GM11168 (cell line): ENCODE data around the gene LPCAT3.

Experiments used
- in situ Hi-C: fragments of 300-500 bp; cut with MboI; formaldehyde crosslinking; loops from one replicate; pipeline ENCODE4 v1.12.0; 2022; ENCODE audit warnings: low sequenced_read_pairs; ENCODE audit not compliant: unreplicated experiment

LPCAT3 gene

DNA sequence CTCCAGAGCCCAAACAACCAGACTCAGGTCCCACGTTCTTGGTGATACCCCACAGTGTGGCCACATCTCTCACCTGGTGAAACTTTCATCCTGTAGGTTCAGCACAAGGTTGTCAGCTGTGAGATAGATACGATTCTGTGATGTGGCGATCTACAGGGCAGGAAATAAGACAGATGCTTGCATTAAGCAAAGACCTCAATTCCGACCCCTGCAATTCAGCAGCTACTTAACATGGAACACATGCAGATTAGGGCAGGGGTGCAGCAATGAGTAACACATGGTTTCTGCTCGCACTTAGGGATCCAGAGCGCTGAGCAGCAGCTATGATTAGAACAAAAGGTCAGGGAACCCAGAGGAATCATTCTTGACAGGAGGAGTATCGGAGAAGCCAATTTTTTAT, 51.9 kb downstream of the LPCAT3 start:
- in situ Hi-C loops, result no loop called here

DNA sequence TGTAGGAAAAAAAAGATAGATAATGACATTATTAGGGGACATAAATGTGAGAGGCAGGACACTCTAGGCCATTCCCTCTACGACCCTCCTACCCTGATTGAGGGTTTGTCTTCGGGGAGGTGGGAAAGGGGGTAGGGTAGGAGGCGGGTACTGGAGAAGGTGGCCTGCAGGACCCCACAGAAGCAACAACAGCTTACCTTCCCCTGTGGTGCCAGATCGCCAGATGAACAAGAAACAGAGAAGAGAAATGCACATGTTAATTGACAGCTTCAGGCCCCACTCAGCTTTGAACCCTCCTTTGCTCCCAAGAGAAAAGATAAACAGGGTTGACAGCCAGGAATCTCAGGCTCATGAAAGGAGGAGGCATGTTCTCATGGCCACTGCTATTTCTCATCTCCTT, 52.6 kb downstream of the LPCAT3 start:
- in situ Hi-C loops, result no loop called here

- in situ Hi-C loops, result no loop called here
These were observed 53.1 kb downstream of the LPCAT3 start for GRCh38 chr12:6965026-6965661.

DNA sequence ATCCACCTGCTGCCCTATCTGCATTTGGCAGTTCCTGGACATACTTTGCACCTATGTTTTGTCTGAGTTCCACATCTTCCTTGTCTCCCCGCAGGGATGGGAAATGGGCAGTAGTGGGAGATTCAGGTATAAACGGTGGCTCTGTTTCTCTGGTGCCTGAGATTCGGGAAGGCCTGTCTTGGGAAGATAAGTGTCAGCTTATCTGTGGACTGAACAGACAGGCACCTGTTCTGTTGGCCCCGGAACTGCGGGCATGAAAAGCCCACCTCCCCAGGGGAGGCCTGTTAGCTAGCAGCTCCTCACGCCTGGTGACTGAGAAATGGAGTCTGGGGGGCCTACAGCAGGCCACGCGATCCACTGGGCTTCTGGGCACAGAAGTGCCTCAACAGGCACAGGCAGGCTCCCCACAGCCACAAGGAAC, 53.7 kb downstream of the LPCAT3 start:
- in situ Hi-C loops, result no loop called here

DNA sequence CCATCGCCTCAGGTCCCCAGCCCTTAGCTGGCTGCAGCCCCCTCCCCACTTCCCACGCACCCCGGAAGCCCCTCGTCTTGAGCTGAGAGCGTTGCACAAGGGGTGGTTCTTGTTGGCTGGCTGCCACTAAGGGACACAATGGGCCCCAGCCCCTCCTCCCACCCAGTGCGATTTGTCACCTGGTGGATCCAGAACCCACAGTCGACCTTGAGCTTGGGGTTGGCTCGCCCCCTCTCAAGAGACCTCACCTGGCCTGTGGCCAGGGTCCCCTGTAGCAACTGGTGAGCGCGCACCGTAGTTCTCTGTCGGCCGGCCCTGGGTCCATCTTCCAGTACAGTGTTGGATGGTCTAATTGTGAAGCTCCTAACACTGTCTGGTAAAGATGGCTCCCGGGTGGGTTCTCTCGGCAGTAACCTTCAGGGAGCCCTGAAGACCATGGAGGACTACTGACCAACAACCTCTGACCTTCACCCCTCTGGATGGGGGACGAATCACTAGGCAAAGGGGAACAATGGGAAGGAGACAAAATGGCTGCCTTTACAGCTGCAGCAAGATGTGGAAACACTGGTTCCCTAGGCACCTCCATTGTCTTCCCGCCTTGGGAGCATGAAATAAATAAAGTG, 54.4 kb downstream of the LPCAT3 start:
- in situ Hi-C loops, result no loop called here

DNA sequence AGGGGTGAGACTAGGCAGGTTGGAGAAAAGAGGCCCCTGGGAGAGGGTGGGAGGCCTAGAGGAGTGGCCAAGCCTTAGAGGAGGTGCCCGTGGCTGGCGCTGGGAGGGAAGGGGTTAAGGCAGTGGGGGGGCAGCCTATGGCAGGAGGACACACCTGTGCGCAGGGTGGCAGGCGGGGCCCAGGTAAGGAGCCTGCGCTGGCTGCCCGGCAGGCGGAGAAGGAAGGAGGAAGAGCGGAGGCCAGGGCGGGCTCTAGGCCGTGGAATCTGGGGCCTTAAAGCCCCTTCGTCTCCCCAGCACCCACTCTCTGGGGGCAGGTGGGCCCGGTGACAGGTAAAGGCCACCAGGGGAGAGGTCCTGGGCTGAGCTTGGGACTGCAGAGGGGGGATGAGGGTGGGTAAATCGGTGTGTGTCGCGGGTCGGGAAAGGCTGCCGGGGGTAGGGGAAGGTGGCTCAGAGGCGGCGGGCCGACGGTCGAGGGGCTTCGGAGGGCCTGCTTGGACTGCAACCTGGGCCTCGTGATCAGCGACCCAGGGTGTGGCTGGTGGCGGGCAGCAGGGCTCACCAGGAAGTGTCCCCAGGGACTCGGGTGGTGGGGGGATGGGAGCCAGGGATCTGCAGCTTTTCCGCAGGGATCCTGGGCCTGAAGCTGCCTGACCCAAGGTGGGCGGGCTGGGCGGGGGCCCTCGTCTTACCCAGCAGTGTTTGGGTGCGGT, 55.1 kb downstream of the LPCAT3 start:
- in situ Hi-C loops, result no loop called here

DNA sequence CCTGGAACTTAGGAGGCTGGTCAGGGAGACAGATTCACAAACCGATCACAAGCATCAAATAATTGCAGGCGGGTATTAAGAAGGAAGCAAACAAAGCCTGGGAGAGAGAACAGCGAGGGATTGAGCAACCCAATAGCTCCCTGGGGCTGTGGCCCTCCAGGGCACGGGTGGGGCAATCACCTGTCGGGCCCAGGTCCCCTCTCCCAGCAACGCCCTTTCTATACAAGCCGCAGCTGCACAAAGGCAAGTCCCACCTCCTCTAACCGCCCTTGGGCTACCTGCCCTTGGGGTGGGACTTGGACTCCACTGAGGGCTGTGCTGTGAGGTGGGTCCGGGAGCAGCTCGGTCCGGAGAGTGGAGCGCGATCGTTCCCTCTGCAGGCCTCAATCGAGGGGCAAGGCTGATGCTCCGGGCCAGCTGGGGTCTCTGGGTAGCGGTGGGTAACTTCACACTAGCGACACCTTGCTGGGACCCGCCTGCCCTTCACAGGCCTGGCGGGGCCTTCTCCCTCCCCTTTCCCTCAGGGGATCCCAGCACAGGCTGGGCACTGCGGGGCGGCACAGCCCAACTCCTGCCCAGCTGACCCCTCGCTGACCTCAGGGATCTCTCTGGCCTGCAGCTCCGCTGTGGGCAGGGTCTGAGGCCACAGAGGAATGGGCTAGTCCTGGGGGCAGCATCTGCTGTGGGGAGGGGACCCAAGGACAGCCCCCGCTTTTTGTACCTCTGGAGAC, 55.8 kb downstream of the LPCAT3 start:
- in situ Hi-C loops, result no loop called here

DNA sequence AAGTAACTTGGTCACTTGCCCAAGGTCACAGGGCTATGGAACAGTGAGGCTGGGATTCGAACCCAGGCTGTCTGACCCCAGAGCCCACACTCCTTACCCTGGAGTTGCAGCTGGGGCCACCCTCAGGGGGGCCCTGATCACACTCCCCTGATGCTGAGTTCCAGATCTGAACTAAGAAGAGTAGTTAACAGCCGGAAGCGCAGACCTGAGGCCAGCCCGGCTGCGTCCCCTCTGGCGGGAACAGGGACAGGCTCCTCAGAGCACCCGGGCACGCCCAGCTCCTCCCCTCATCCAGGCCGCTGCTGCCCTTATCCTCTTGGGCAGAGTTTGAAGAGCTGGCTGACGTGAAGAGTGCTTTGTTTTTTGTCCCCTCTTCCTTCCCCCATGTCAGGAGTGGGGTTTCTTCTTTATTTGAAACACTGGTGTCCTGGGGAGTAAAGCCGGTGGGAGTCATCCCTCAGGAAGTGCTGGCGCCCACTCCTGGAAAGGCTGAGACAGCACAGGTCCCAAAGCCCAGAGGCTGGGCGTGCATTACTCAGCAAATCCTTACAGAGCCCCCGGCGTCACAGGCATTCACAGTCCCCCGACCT, 56.5 kb downstream of the LPCAT3 start:
- in situ Hi-C loops, result no loop called here

DNA sequence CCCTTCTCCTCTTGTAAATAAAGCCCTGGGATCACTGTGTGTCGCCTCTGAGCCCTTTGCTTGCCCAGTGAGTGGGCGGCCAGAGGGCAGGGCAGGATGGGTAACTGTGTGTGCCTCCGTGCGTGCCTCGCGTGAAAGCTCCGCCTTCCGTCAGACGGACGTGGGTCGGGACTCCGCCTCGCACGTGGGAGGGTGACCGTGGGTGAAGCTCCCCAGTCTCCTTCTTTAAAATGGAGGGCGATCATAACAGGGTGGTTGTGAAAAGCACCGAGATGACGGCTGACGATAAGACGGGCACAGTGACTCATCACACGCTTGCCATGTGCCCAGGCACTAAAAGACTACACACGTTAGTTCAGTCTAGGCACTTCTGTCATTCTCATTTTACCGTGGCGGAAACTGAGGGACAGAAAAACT, 57.0 kb downstream of the LPCAT3 start:
- in situ Hi-C loops, result no loop called here

- in situ Hi-C loops, result no loop called here
These were observed 57.5 kb downstream of the LPCAT3 start for GRCh38 chr12:6960593-6961277.

- in situ Hi-C loops, result no loop called here
These were observed 58.3 kb downstream of the LPCAT3 start for GRCh38 chr12:6959805-6960592.

GRCh38 chr12:6959058-6959804, 59.0 kb downstream of the LPCAT3 start:
- in situ Hi-C loops, result no loop called here

DNA sequence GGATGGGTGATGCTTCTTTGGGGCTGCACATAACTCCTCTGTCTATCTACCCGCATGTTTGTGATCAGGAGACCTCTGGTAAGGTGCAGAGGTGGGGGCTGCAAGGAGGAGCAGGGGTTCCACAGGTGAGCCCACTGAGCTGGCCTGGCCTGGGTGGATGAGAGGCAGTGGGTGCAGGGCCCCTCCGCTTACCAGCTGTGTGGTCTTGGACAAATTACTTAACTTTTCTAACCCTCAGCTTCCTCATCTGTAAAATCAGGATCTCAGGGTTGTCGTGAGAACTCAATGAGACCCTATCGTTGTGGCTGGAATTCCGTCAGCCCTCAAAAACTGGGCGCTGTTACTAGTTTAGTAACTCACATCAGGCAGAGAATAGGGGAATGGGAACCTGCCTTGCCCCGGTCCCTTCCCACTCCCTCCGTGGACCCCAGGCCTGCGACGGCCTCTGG, 59.6 kb downstream of the LPCAT3 start:
- in situ Hi-C loops, result no loop called here

DNA sequence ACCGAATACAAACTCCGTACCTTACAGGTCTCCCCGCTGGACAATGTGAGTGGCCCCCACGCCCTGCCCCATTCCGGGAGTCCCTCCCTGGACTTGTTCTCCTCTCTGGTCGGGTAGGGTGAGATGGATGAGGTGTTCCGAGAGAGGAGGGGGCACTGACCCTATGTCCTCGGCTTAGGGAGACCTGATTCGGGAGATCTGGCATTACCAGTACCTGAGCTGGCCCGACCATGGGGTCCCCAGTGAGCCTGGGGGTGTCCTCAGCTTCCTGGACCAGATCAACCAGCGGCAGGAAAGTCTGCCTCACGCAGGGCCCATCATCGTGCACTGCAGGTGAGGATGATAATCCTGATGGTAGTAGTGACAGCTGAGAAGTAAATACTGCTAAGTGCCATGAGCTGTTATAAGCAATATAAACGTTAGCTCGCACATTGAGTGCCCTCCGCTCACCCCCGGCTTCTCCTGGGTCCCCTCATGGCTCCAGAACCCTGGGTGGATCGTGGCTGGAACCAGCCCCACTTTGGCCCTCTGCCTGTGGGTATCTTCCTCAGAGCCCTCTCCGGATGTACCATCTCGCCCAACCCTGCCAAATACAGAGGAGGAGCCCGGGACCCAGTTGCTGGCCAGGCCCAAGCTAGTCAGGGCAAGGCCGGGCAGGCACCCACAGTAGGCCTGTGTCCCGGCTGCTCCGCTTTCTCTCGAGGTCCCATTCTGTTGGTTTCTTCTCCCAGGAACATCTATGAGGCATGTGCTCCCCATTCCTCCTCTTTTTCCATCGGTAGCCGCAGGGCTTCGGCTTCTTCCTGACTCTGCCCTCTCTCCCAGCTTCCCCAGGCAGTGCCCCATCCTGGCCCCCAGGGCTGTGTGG, 60.3 kb downstream of the LPCAT3 start:
- in situ Hi-C loops, result no loop called here

- in situ Hi-C loops, result no loop called here
These were observed 61.0 kb downstream of the LPCAT3 start for GRCh38 chr12:6957151-6957701.

DNA sequence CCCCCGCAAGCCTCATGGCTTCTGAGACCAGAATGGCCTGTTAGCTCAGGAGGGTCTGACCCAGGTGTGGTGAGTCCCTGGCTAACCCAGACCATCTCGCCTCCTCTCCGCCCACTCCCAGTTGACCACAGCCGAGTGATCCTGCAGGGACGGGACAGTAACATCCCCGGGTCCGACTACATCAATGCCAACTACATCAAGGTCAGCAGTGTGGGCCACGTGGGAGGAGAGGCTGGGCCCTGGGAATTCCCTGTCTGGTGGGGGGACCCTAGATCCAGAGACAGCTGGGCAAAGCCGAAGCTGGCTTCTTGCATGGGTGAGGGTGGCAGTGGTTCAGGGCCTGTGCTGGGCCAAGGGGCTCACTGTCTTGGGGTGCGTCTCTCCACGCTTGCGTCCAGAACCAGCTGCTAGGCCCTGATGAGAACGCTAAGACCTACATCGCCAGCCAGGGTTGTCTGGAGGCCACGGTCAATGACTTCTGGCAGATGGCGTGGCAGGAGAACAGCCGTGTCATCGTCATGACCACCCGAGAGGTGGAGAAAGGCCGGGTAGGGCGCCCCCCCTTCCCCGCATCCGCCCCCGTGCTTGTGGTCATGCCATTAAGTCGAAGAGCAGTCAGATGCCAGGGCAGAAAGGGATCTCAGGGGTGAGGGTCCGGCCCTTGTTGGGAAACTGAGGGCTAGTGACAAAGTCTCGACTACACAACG, 62.1 kb downstream of the LPCAT3 start:
- in situ Hi-C loops, result no loop called here
